A549 (cell line): ENCODE results near the gene CCDC97.
"Not testable (repeated sequence)": the region's sequence is repeated elsewhere in the genome, so short reads cannot be mapped to it uniquely, and the experiment has no call there.

Experiments used
- POLR2AphosphoS2 ChIP-seq: conservative IDR thresholded peaks from 2 replicates; pipeline ENCODE4 v1.6.1; 2012; ENCODE audit warnings: low read length, improper control_type of control experiment, inconsistent platforms
- RNF2 ChIP-seq: fragments of 200-600 bp; sonication (generic); IDR thresholded peaks from 2 replicates; pipeline ENCODE4 v1.6.1; 2016; ENCODE audit warnings: low read depth, mild to moderate bottlenecking, antibody characterized with exemption, moderate library complexity, borderline replicate concordance

DNA sequence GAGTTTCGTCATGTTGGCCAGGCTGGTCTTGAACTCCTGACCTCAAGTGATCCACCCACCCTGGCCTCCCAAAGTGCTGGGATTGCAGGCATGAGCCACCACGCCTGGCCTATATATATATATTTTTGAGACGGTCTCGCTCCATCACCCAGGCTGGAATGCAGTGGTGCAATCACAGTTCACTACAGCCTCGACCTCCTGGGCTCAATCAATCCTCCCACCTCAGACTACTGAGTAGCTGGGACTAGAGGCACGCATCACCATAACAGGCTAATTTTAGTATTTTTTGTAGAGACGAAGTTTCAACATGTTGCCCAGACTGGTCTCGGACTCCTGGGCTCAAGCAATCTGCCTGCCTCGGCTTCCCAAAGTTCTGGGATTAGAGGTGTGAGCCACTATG lies 36.9 kb downstream of the CCDC97 start:
- TF ChIP-seq RNF2, POLR2AphosphoS2: not testable (repeated sequence)
